Mesenchymal stem cell (in vitro differentiated cells and primary cell): ENCODE results near the gene PKHD1.

Source experiments
- DNase-seq: peaks from one replicate; pipeline ENCODE4 v3.0.0-alpha.2; 2013
- H2AFZ ChIP-seq: one replicate; pipeline ENCODE4 v1.6.1; 2013; ENCODE audit warnings: low read depth, mild to moderate bottlenecking, control low read depth, inconsistent platforms, low read length, moderate library complexity
- H2AK5ac ChIP-seq: 2 replicates; pipeline ENCODE4 v1.6.1; 2013; ENCODE audit warnings: low read length, moderate library complexity, mild to moderate bottlenecking, inconsistent platforms; ENCODE audit not compliant: severe bottlenecking
- H2BK120ac ChIP-seq: one replicate; pipeline ENCODE4 v1.6.1; 2013; ENCODE audit warnings: low read depth, mild to moderate bottlenecking, inconsistent platforms, low read length, moderate library complexity
- H2BK12ac ChIP-seq, 2 experiments: one replicate each; pipeline ENCODE4 v1.6.1; 2013; ENCODE audit warnings: inconsistent platforms in 2 of 2, low read length in 2 of 2, mild to moderate bottlenecking in 2 of 2, moderate library complexity in 2 of 2, control low read depth in 1 of 2
- H2BK15ac ChIP-seq: one replicate; pipeline ENCODE4 v1.6.1; 2013; ENCODE audit warnings: mild to moderate bottlenecking, low read depth, inconsistent platforms; ENCODE audit not compliant: poor library complexity, severe bottlenecking
- H2BK5ac ChIP-seq: 2 replicates; pipeline ENCODE4 v1.6.1; 2013; ENCODE audit warnings: low read depth, mild to moderate bottlenecking, low read length, control low read depth, inconsistent platforms; ENCODE audit not compliant: poor library complexity, severe bottlenecking
- H3K14ac ChIP-seq, 2 experiments: one replicate each; pipeline ENCODE4 v1.6.1; 2013; ENCODE audit warnings: inconsistent platforms in 2 of 2, low read length in 2 of 2, control low read depth in 1 of 2, mild to moderate bottlenecking in 1 of 2, moderate library complexity in 1 of 2
- H3K18ac ChIP-seq, 2 experiments: one replicate each; pipeline ENCODE4 v1.6.1; 2013; ENCODE audit warnings: inconsistent platforms in 2 of 2, low read length in 2 of 2, control low read depth in 1 of 2, low read depth in 1 of 2, mild to moderate bottlenecking in 1 of 2
- H3K23ac ChIP-seq, 2 experiments: one replicate each; pipeline ENCODE4 v1.6.1; 2013; ENCODE audit warnings: inconsistent platforms in 2 of 2, low read length in 2 of 2, mild to moderate bottlenecking in 2 of 2, moderate library complexity in 2 of 2, control low read depth in 1 of 2
- H3K27ac ChIP-seq: 2 replicates; pipeline ENCODE4 v1.5.1; 2013; ENCODE audit warnings: mild to moderate bottlenecking, moderate library complexity, low read length, control low read depth, inconsistent platforms; ENCODE audit not compliant: poor library complexity, severe bottlenecking
- H3K27me3 ChIP-seq, 2 experiments: 2 replicates each; pipeline versions ENCODE4 v1.6.1 to v1.7.0; 2013; ENCODE audit warnings: low read length in 2 of 2, mild to moderate bottlenecking in 2 of 2, moderate library complexity in 2 of 2, control low read depth in 1 of 2, inconsistent platforms in 1 of 2; ENCODE audit not compliant: control insufficient read depth in 1 of 2, insufficient read depth in 1 of 2
- H3K36me3 ChIP-seq, 2 experiments: 2 replicates each; pipeline versions ENCODE4 v1.6.1 to v1.7.0; 2013; ENCODE audit warnings: low read length in 2 of 2, control low read depth in 1 of 2, inconsistent platforms in 1 of 2, low read depth in 1 of 2, mild to moderate bottlenecking in 1 of 2; ENCODE audit not compliant: insufficient read depth in 2 of 2, control insufficient read depth in 1 of 2
- H3K4ac ChIP-seq, 2 experiments: one replicate each; pipeline ENCODE4 v1.6.1; 2013; ENCODE audit warnings: inconsistent platforms in 2 of 2, low read length in 2 of 2, mild to moderate bottlenecking in 2 of 2, moderate library complexity in 2 of 2, control low read depth in 1 of 2, low read depth in 1 of 2
- H3K4me1 ChIP-seq: 2 replicates; pipeline ENCODE4 v1.6.1; 2013; ENCODE audit warnings: low read depth, low read length, control low read depth; ENCODE audit not compliant: control insufficient read depth, insufficient read depth
- H3K4me2 ChIP-seq: 2 replicates; pipeline ENCODE4 v1.6.1; 2013; ENCODE audit warnings: low read length, mild to moderate bottlenecking, inconsistent platforms; ENCODE audit not compliant: poor library complexity, severe bottlenecking
- H3K4me3 ChIP-seq, 2 experiments: 2 replicates each; pipeline versions ENCODE4 v1.5.1 to v1.7.0; 2013; ENCODE audit warnings: low read length in 2 of 2, mild to moderate bottlenecking in 2 of 2, control low read depth in 1 of 2, low read depth in 1 of 2; ENCODE audit not compliant: insufficient read depth in 1 of 2
- H3K79me1 ChIP-seq: replicated peaks from 2 replicates; pipeline ENCODE4 v1.6.1; 2013; ENCODE audit warnings: mild to moderate bottlenecking, control low read depth, low read length, inconsistent platforms; ENCODE audit not compliant: poor library complexity, severe bottlenecking
- H3K9ac ChIP-seq: 2 replicates; pipeline ENCODE4 v1.7.0; 2013; ENCODE audit warnings: mild to moderate bottlenecking, low read length, moderate library complexity
- H3K9me3 ChIP-seq: 2 replicates; pipeline ENCODE4 v1.7.0; 2013; ENCODE audit warnings: mild to moderate bottlenecking, low read length; ENCODE audit not compliant: control insufficient read depth
- H4K8ac ChIP-seq: one replicate; pipeline ENCODE4 v1.6.1; 2013; ENCODE audit warnings: inconsistent platforms, mild to moderate bottlenecking, low read length, moderate library complexity
- H4K91ac ChIP-seq: one replicate; pipeline ENCODE4 v1.6.1; 2013; ENCODE audit warnings: mild to moderate bottlenecking, low read length, inconsistent platforms
- WGBS: methylation state at CpG from one replicate; pipeline ENCODE4 v1.1.7; 2013; ENCODE audit warnings: mixed read lengths; 5-methylcytosine and 5-hydroxymethylcytosine counted together

Gene PKHD1

GRCh38 chr6:51830666-51831065 is 256.7 kb downstream of the PKHD1 start:
- Histone ChIP-seq H2BK12ac (no peak overlapping the region), H3K4me3 (no peak overlapping the region), H4K8ac (no peak overlapping the region), H3K36me3 (no peaks in the 10 kb centered on the region), H3K9ac (no peak overlapping the region), H2AK5ac (no peak overlapping the region), H3K18ac (no peak overlapping the region), H3K27ac (no peak overlapping the region), H3K79me1 (no peaks in the 10 kb centered on the region), H2BK15ac (no peak overlapping the region), H2AFZ (no peak overlapping the region), H3K4ac (no peak overlapping the region), H2BK5ac (no peak overlapping the region), H4K91ac (no peak overlapping the region), H2BK120ac (no peak overlapping the region), H3K23ac (no peak overlapping the region), H3K4me1 (no peaks in the 10 kb centered on the region), H3K4me2 (no peak overlapping the region), H3K9me3 (no peaks in the 10 kb centered on the region), H3K27me3 (no peaks in the 10 kb centered on the region), H3K14ac (no peak overlapping the region)
- no peak for DNase-seq
- 43% methylated on average over 1 of the region's 1 CpG for WGBS

GRCh38 chr6:51827580-51827979 is 259.8 kb downstream of the PKHD1 start:
- Histone ChIP-seq H2AK5ac (no peak overlapping the region), H2BK5ac (no peak overlapping the region), H2BK15ac (no peak overlapping the region), H2BK12ac (no peak overlapping the region), H3K4ac (no peak overlapping the region), H3K14ac (no peak overlapping the region), H3K23ac (no peak overlapping the region), H4K8ac (no peak overlapping the region), H2AFZ (no peak overlapping the region), H3K36me3 (no peaks in the 10 kb centered on the region), H3K9ac (no peak overlapping the region), H3K4me2 (no peak overlapping the region), H3K4me1 (no peaks in the 10 kb centered on the region), H3K27me3 (no peaks in the 10 kb centered on the region), H3K9me3 (no peaks in the 10 kb centered on the region), H4K91ac (no peak overlapping the region), H3K27ac (no peak overlapping the region), H3K4me3 (no peak overlapping the region), H3K79me1 (no peaks in the 10 kb centered on the region), H2BK120ac (no peak overlapping the region), H3K18ac (no peak overlapping the region)
- no peak for DNase-seq
- WGBS, result 88% methylated on average over 1 of the region's 1 CpG

GRCh38 chr6:51824940-51825339 is 262.5 kb downstream of the PKHD1 start:
- Histone ChIP-seq H3K14ac (no peak overlapping the region), H2BK120ac (no peak overlapping the region), H2BK15ac (no peak overlapping the region), H3K4ac (no peak overlapping the region), H2BK5ac (no peak overlapping the region), H3K23ac (no peak overlapping the region), H3K4me1 (no peaks in the 10 kb centered on the region), H3K36me3 (no peaks in the 10 kb centered on the region), H3K4me2 (no peak overlapping the region), H4K8ac (no peak overlapping the region), H3K27me3 (no peaks in the 10 kb centered on the region), H2BK12ac (no peak overlapping the region), H2AFZ (no peak overlapping the region), H4K91ac (no peak overlapping the region), H3K4me3 (no peak overlapping the region), H3K9ac (no peak overlapping the region), H2AK5ac (no peak overlapping the region), H3K18ac (no peak overlapping the region), H3K79me1 (no peaks in the 10 kb centered on the region), H3K27ac (no peak overlapping the region), H3K9me3 (no peaks in the 10 kb centered on the region)
- no peak for DNase-seq

- no peak overlapping the region for H3K23ac ChIP-seq
Measured at GRCh38 chr6:51820555-51820954, 266.9 kb downstream of the PKHD1 start.

More at GRCh38 chr6:51820555-51820954, 266.9 kb downstream of the PKHD1 start:
- H2BK15ac ChIP-seq, result no peak overlapping the region
- no peaks in the 10 kb centered on the region for H3K27me3 ChIP-seq
- no peaks in the 10 kb centered on the region for H3K4me1 ChIP-seq
- no peak overlapping the region for H4K91ac ChIP-seq
- no peak overlapping the region for H2AK5ac ChIP-seq
- H3K27ac ChIP-seq, result no peak overlapping the region
- no peak for DNase-seq
- H2BK12ac ChIP-seq, result no peak overlapping the region
- no peaks in the 10 kb centered on the region for H3K36me3 ChIP-seq
- no peak overlapping the region for H3K4ac ChIP-seq
- H3K14ac ChIP-seq, result no peak overlapping the region
- no peak overlapping the region for H3K18ac ChIP-seq
- H2BK120ac ChIP-seq, result no peak overlapping the region
- no peak overlapping the region for H3K4me2 ChIP-seq
- no peak overlapping the region for H4K8ac ChIP-seq
- H3K9me3 ChIP-seq, result no peaks in the 10 kb centered on the region
- no peak overlapping the region for H2BK5ac ChIP-seq
- no peaks in the 10 kb centered on the region for H3K79me1 ChIP-seq
- no peak overlapping the region for H3K9ac ChIP-seq
- H2AFZ ChIP-seq, result no peak overlapping the region
- H3K4me3 ChIP-seq, result no peak overlapping the region
